Mesenteric fat pad (tissue), 1 donor: ENCODE data around the gene STYK1. TPM values are rescaled to one million over a fixed set of nuclear protein-coding genes. Genes with fewer than 3 reads are reported as not detected.

Source experiments
- total RNA-seq: library from RNA; stranded (reverse); fragmentation: NEBNext Ultra II Directional; extraction: Animal tissue kit (Norgen Biotek cat#: 25700); gene quantifications from one replicate; pipeline ENCODE4 v1.2.1, GENCODE V29; 2021
- donor health status: DM: yes; HTN: yes; CAD: no.

The STYK1 gene
- total RNA-seq, 1 donor from 2014 or later = not detected

Other genes starting within 250 kb of the STYK1 start
- gene KLRC2, start 238.0 kb downstream of the STYK1 start, total RNA-seq = not detected
- 0.80 TPM for gene KLRC1, start 220.7 kb downstream of the STYK1 start, total RNA-seq
- gene EIF2S3B, start 168.2 kb downstream of the STYK1 start, total RNA-seq = 0.45 TPM
- 17.7 TPM for gene MAGOHB, start 60.4 kb downstream of the STYK1 start, total RNA-seq
- gene YBX3, start 49.3 kb upstream of the STYK1 start, total RNA-seq = 433 TPM
- gene TAS2R7, start 128.6 kb upstream of the STYK1 start, total RNA-seq = not detected
- gene TAS2R8, start 133.2 kb upstream of the STYK1 start, total RNA-seq = not detected
- gene TAS2R9, start 136.1 kb upstream of the STYK1 start, total RNA-seq = not detected
- gene TAS2R10, start 152.3 kb upstream of the STYK1 start, total RNA-seq = 0.32 TPM
- gene PRR4, start 175.4 kb upstream of the STYK1 start, total RNA-seq = 0.93 TPM
- 13.0 TPM for gene PRH1, start 210.2 kb upstream of the STYK1 start, total RNA-seq
- gene TAS2R13, start 235.5 kb upstream of the STYK1 start, total RNA-seq = 1.2 TPM